Omental fat pad (tissue), 4 donors: ENCODE data around the gene TJAP1. TPM values are rescaled to one million over a fixed set of nuclear protein-coding genes. Genes with fewer than 3 reads are reported as not detected.
"Not testable (repeated sequence)": the region's sequence is repeated elsewhere in the genome, so short reads cannot be mapped to it uniquely, and the experiment has no call there.

Source experiments
- ATAC-seq: fragments of 150-250 bp; one replicate; pipeline ENCODE4 v1.9.1; 2016; ENCODE audit warnings: mild to moderate bottlenecking, moderate library complexity; ENCODE audit not compliant: low FRiP score
- DNase-seq: peaks from one replicate; pipeline ENCODE4 v3.0.0-alpha.2; 2019; ENCODE audit warnings: low spot score
- total RNA-seq, 4 donors: library from RNA; depleted of rRNA; stranded (reverse); fragments of >200 nt; gene quantifications; one replicate each; pipeline ENCODE4 v1.1.0, GENCODE V29; 2016
- TF ChIP-seq, protein P1 (sequence below), 3 donors: fragments of 450-650 bp; IDR thresholded peaks; one replicate each; pipeline ENCODE4 v1.5.1; 2016 to 2017; ENCODE audit warnings: antibody characterized with exemption in 3 of 3, mild to moderate bottlenecking in 3 of 3, moderate library complexity in 2 of 3

TJAP1 gene
- total RNA-seq, 4 donors from 2014 or later = 12.6 to 23.5 (median 15.7) TPM

DNA sequence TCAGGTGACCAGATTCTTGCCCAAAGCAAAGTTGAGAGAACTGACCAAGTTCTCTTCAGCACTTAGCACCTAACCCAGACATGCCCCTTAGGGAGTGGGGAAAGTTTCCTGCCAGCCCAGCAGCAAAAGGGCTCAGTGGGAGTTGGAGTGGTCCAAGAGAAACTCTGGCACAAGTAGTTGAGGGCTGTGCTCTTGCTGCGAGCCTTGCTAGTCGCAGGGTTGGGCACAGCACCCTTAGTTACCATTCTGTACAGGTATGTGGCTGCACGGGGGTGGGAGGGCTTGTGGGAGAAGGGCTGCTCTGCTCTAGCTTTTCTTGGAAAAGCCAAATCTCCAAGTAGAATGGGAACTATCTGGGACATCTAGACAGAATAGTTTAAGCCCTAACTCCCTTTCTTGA, 45.9 kb downstream of the TJAP1 start:
- no peak for ATAC-seq

DNA sequence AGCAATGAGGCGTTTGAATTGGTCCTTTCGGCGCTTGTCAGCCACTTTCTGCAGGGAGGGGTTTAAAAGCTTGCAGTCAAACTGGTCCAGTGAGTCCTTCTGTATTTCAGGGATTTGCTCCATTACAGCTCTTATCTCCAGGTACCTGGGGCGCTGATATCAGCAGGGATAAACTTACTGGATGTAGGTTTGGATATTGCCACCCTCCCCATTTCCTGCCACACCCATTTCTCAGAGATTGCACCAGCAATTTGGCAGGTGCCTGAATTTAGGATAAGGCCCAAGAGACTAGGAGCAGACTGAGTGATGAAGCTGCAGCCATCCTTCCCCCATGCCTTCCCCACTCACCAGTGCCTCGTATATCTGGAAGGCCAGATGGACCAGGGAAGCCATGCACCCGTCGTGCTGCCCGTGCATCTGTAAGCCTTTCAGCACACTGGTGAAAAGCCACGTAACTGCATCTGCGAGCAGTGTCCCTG, 47.2 kb downstream of the TJAP1 start:
- TF ChIP-seq, protein P1, sequence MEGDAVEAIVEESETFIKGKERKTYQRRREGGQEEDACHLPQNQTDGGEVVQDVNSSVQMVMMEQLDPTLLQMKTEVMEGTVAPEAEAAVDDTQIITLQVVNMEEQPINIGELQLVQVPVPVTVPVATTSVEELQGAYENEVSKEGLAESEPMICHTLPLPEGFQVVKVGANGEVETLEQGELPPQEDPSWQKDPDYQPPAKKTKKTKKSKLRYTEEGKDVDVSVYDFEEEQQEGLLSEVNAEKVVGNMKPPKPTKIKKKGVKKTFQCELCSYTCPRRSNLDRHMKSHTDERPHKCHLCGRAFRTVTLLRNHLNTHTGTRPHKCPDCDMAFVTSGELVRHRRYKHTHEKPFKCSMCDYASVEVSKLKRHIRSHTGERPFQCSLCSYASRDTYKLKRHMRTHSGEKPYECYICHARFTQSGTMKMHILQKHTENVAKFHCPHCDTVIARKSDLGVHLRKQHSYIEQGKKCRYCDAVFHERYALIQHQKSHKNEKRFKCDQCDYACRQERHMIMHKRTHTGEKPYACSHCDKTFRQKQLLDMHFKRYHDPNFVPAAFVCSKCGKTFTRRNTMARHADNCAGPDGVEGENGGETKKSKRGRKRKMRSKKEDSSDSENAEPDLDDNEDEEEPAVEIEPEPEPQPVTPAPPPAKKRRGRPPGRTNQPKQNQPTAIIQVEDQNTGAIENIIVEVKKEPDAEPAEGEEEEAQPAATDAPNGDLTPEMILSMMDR (IDR thresholded peaks at IDR 0.05) = no peak

More for the DNA sequence above, 45.9 kb downstream of the TJAP1 start:
- no peak for DNase-seq
- TF ChIP-seq, protein P1 (IDR thresholded peaks at IDR 0.05) = no peak

DNA sequence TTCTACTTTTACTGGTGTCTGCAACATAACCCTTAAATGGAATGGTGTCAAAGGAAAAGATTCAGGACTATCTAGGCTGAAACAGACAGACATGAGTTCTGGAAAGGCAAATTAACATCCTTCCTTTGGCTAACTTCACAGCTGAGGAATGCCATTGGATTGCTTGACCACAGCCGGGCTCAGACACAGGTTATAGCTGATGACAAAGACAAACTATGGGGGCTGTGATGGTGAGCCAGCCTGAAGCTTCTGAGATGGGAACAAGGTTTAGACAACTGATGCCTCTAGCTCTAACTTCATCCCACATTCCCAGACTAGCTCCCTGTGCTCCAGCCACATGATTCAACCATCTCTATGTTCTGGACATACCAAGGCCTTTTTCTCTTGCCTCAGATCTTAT, 54.8 kb downstream of the TJAP1 start:
- ATAC-seq = no peak
- no peak for DNase-seq
- TF ChIP-seq, protein P1 (IDR thresholded peaks at IDR 0.05) = no peak

More for the DNA sequence above, 47.2 kb downstream of the TJAP1 start:
- ATAC-seq (no peak), DNase-seq (no peak)

- not testable (repeated sequence) for DNase-seq, ATAC-seq
Measured at GRCh38 chr6:43538986-43539385, 61.6 kb downstream of the TJAP1 start.

- DNase-seq, ATAC-seq: not testable (repeated sequence)
Measured at GRCh38 chr6:43539409-43539808, 62.0 kb downstream of the TJAP1 start.

DNA sequence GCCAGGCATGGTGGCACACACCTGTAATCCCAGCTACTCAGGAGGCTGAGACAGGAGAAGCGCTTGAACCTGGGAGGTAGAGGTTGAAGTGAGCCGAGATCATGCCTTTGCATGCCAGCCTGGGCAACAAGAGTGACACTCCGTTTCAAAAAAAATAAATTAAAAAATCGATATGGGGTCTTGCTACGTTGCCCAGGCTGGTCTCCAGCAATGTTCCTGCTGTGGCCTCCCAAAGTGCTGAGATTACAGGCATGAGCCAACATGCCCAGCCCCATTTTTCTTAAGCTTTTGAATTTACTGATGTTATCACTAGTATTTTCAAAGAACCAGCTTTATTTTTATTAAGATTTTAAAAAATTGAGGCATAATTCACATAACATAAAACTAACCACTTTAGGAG, 63.1 kb downstream of the TJAP1 start:
- no peak for ATAC-seq
- TF ChIP-seq, protein P1 (IDR thresholded peaks at IDR 0.05) = no peak

GRCh38 chr6:43541774-43542471, 64.6 kb downstream of the TJAP1 start:
- TF ChIP-seq, protein P1 (IDR thresholded peaks at IDR 0.05) = no peak
- DNase-seq (no peak), ATAC-seq (no peak)

More for the DNA sequence above, 63.1 kb downstream of the TJAP1 start:
- DNase-seq = no peak

GRCh38 chr6:43544461-43544860, 67.1 kb downstream of the TJAP1 start:
- ATAC-seq (no peak), DNase-seq (no peak)
- TF ChIP-seq, protein P1 (IDR thresholded peaks at IDR 0.05) = no peak
